GM19452 (cell line): ENCODE measurements around the gene KRT80.

Experiments
- ATAC-seq: cut with Tn5 transposase; IDR thresholded peaks from one replicate; pipeline ENCODE4 v1.9.1; 2021; ENCODE audit not compliant: unreplicated experiment

The KRT80 gene

GRCh38 chr12:52199294-52199919 lies 7.6 kb upstream of the KRT80 start:
- no peak for ATAC-seq

DNA sequence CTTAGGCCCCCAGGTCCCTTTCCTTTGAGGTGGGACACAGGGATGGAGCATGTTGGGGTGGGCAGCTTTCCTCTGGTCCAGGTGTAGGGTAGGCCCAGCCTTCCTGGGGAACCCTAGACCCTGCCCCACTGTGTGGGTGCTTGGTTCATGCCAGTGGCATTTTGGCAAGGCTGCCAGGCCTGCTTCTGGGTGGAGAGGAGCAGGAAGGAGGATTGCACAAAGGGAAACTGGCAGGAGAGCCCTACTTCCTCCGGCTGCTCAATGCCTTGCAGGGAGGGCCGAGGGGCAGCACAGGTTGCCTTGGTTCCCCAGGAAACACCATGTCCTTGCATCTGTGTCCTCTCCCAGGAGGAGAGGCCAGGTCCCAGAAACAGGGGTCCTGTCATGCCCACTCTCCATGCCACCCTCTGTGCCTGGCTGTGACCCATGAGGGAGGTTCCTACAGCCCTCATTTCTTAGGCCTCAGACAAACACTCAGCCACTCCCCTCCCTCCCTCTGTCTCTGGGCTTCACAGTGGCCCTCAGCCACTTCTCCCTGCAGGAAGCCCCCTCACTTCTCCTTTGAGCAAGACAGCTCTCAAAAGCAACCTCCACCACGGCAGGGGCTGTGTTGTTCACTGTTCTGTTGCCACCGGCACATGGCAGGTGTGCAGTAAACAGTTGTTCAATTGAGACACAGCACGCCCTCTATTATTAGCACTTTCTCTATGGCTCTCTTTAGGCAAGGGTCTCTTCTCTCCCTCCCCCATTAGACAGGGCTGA lies 6.8 kb upstream of the KRT80 start:
- no peak for ATAC-seq

- ATAC-seq = no peak
These were observed 5.8 kb upstream of the KRT80 start for GRCh38 chr12:52197371-52198231.

DNA sequence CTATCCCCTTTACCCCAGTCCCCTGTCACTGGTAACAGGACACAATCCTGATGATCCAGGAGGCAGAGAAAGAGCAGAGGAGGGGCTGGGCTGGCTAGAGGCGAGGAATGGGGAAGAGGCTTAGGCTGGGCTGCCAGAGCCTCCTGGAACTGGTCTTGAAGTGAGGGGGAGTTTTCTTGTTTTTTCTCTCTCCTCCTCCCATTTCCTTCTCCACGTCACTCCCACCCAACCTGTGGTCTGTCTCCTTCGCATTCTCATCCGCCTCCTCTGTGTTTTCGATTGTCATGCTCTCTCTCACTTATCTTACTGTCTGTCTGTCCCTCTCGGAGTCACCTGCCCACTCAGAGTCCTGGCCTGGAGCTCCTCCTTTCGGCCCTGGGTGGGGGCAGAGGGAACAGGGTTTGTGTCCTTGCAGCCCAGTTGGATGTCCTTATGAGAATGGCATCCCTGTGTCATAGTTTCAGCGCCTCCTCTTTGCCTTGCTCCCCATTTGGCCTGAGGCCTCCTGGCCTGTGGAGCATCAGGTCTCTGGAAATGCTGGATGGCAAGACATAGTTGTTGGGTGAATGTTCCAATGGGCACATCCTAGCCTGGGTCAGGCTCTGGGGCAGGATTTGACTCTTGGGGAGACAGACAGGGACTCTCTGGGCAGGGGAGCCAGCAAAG lies 3.4 kb upstream of the KRT80 start:
- no peak for ATAC-seq

- ATAC-seq = no peak
These were observed 2.2 kb upstream of the KRT80 start for GRCh38 chr12:52193991-52194390.

- ATAC-seq = no peak
These were observed 1.7 kb upstream of the KRT80 start for GRCh38 chr12:52193532-52193931.

DNA sequence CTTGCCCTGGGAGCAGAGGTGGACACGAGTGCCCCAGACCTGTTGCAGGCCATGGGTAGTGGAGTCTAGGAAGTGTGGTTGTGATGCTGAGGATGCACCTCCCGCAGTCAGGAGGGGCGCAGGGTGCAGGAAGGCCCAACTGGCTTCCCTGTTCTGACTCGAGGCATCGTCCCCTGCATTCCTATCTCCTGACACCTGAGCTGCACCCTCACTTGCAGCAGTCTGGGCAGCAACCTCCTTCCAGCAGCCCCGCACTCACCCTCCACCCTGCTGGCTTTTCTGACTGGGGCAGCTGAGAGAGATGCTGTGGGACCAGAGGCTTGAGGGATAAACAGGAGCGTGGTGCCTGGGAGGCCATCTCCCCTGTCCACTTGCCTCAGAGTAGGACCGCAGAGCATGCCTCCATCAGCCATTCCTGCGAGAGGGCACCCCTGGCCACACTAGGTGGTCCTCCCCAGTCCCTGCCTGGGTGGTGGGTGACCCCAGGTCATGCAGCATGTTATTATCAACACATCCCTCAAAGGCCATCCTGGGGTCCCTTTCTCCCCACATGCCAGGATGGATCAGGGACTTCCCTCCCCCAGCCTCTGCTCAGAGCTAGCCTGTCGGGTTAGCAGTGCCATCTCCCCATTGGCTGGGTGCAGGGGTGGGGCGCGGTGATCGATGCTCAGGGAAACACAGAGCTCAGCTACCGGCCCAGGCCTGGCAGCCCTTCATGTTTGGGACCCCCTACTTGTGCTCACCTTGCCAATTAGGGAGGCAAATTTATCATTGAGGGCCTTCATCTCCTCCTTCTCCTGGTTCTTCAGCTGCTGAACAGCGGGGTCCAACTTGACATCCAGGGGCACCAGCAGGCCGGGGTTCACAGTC lies 719 bp downstream of the KRT80 start:
- no peak for ATAC-seq

DNA sequence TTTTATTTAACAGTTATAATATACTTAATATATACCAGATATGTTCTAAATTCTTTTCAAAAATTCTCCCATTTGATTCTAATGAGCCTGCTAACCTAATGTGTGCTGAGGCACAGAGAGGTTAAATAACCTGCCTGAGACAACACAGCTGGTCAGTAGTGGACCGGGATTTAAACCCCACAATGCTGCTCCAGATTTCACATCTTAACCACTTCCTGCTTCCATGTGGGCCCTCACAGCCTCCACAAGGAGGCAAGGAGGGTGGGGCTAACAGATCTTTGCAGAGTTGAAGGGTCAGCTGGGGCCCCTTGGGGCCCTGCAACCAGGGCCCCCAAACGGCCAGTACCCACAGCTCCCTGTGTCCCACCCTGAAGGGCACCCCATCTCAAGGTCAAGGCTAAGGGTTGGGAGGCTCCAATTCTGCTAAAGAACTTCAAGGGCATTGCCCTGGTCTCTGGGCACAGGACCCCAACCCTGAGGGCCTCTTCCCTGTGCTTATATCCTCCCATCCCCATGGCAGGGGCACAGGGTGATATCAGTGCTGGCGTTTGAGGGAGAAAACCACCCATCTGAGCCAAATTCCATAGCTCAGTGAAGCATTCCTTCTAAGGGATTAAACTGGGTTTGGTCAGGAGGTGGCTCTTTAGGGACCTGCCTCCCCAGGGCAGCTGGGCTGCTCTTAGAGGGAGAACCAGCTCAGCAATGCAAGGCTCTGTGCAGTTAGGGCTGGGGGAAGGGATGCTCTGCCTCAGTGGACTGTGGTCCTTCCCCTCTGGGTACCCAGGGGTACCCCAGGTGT lies 2.2 kb downstream of the KRT80 start:
- no peak for ATAC-seq

DNA sequence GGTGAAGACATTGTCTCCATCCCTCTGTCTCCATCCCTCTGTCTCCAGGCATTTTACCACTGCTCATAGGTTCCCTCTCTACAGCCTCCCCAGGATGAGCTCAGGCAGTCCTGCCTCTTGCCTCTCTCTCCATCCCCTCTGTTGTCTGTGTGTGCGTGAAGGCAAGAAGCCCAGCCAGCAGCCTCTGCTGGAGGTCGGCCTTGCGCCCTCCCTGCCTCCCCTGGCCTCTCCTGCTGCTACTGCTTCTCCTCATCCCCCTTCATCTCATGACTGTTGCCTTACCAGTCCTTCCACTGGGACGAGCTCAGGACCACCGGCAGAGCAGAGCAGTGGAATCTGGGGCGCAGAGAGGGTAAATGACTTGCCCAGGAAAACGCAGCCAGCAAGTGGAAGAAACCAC lies 3.2 kb downstream of the KRT80 start:
- ATAC-seq = no peak

GRCh38 chr12:52187640-52188039 lies 4.2 kb downstream of the KRT80 start:
- ATAC-seq = no peak

DNA sequence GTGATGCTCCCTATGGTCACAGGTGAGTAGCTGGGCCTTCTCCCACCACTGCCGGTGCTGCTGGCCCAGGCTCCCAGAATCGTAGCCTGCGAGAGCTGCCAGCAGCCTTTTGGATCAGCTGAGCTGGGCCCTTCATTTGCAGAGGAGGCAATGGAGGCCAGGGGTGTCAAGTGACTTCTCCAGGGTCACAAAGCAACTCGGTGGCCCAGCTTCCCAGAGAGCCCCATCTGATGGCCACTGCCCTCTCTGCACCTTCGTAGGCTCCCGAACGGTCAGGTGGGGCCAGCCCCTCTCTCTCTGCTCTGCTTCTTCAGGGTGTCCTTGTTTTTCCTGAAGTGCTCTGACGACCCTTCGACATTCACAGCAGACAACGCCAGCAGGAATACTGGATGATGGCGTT lies 4.6 kb downstream of the KRT80 start:
- no peak for ATAC-seq

DNA sequence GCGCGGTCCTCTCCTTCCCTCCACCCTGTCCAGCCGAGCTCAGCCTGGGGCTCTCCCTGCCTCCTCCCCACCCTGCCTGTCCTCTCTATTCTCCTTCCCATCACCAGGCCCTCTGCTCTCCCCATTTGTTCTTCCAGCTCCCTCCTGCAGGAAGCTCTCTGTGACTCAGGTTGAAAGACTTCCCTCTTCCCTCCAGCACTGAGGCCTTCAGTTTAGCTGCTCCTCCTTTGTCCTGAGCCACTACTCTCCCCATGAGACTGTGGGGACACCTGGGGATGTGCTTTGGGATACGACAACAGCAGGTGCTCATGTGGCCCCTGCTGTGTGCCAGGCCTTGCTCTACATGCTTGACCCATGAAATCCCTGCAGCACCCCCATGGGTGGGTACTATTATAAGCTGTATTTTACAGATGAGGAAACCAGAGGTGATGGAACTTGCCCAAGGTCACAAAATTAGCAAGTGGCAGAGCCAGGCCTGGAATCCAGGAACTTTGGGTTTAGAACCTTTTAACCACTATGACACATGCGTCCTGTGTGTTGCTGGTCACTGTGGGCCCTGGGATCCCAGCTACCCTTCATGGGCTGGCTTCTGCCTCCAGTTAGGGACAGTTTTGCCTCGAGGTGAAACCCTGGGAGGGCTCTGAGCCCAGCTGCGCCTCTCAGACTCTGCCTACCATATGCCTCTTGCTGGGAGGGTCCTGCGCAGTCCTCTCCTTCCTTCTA lies 5.5 kb downstream of the KRT80 start:
- ATAC-seq = no peak

DNA sequence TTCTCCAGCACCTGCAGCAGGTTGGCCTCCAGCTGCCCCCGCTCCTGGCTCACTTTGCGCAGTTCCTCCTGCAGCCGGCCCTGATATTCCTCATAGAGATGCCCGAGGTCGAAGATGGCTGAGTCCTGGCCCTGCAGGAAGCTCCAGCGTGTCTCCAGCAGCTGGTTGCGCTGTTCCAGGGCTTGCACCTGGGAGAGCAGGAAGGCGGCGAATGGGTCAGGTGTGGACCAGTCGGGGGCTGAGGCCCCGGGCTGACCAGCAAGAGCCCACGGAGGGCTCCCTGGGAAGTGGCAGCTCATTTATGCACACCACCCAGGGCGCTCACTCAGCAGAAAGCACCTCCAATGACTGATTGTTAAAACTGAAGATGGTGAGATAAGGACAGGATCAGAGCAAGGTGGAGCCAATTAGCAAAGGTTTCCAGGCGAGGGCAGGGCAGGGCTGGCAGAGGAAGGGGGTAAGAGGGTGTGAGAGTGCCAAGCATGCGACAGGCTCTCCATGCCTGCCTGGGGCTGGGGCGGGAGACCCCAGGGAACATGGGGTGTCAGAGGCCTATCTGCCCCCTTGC lies 6.3 kb downstream of the KRT80 start:
- ATAC-seq = no peak

- no peak for ATAC-seq
These were observed 7.0 kb downstream of the KRT80 start for GRCh38 chr12:52184813-52185212.

- no peak for ATAC-seq
These were observed 7.8 kb downstream of the KRT80 start for GRCh38 chr12:52183971-52184370.

DNA sequence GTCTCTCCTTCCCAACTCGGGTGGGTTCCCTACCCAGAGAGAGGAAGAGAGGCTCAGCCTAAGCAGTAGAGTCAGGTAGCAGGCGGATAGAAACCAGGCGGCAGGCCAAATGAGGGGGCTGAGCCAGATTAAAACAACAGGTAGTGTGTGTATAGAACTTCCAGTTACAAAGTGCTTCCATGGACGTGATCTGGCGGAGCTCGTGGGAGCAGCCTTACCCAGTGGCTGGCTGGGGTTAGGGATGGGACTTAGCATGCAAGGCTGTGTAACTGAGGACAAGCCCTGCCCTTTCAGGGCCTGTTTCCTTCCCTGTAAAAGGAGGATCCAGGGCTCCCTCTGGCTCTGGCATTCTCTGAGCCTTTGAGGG lies 8.3 kb downstream of the KRT80 start:
- no peak for ATAC-seq

- ATAC-seq = no peak
These were observed 8.8 kb downstream of the KRT80 start for GRCh38 chr12:52182898-52183543.

- no peak for ATAC-seq
These were observed 9.4 kb downstream of the KRT80 start for GRCh38 chr12:52182384-52182783.
